ENCODE data around the gene POLD4. TPM values are rescaled to one million over a fixed set of nuclear protein-coding genes. Genes with fewer than 3 reads are reported as not detected.

The POLD4 gene
- total RNA-seq, 1 experiment from 2014 or later, result 19.5 TPM

- Histone ChIP-seq H4K20me1 (ENCODE audit: control insufficient read depth, insufficient read depth, insufficient read length) (no peaks in the 10 kb centered on the region), H3K79me1 (ENCODE audit: insufficient read depth, low read depth, low read length, poor library complexity, severe bottlenecking) (no peaks in the 10 kb centered on the region), H3K9me3 (ENCODE audit: control insufficient read depth, low read depth, low read length) (no peaks in the 10 kb centered on the region), H2BK12ac (ENCODE audit: insufficient read length, low read depth, low read length) (no peak overlapping the region), H3K79me2 (ENCODE audit: insufficient read depth, low read length) (no peaks in the 10 kb centered on the region), H2BK5ac (ENCODE audit: insufficient read length, low read length) (no peak overlapping the region), H3K9ac (ENCODE audit: extremely low read depth, insufficient read length, low read length) (no peak overlapping the region), H2BK20ac (ENCODE audit: low read depth, low read length, poor library complexity, severe bottlenecking) (no peak overlapping the region), H4K8ac (replicated peaks; ENCODE audit: insufficient read length, low read depth, low read length) (no peak overlapping the region), H4K91ac (ENCODE audit: insufficient read length, low read depth, low read length) (no peak overlapping the region), H3K56ac (ENCODE audit: insufficient read length, low read depth, low read length) (no peak overlapping the region), H3K18ac (ENCODE audit: insufficient read length, low read depth, low read length) (no peak overlapping the region), H3K23me2 (ENCODE audit: insufficient read length, low read depth, low read length, poor library complexity, severe bottlenecking) (peaks cover 9% of the 10 kb centered on the region), H3K4me2 (ENCODE audit: insufficient read depth, insufficient read length, low read length) (no peak overlapping the region), H2AFZ (ENCODE audit: low read length) (no peak overlapping the region), H2BK120ac (ENCODE audit: low read depth, low read length, poor library complexity, severe bottlenecking) (no peak overlapping the region), H3K27ac (ENCODE audit: insufficient read length, low read depth, low read length) (no peak overlapping the region), H3T11ph (ENCODE audit: low read length) (no peak overlapping the region), H3K4me1 (ENCODE audit: insufficient read depth, low read length) (no peaks in the 10 kb centered on the region), H2BK15ac (ENCODE audit: low read depth, low read length) (no peak overlapping the region), H3K23ac (ENCODE audit: insufficient read length, low read depth, low read length) (no peak overlapping the region), H3K27me3 (ENCODE audit: insufficient read depth, low read length) (no peaks in the 10 kb centered on the region; the same call in 1 of the 2 replicates), H2AK5ac (ENCODE audit: insufficient read length, low read length) (no peak overlapping the region), H3K4ac (ENCODE audit: low read depth, low read length) (no peak overlapping the region), H4K5ac (ENCODE audit: insufficient read length, low read depth, low read length) (no peak overlapping the region), H3K14ac (ENCODE audit: insufficient read depth, low read length) (no peak overlapping the region)
- DNase-seq, result no peak
- no peak overlapping the region for H3K4me3 Mint-ChIP-seq
- H3K4me1 Mint-ChIP-seq, result peaks cover 29 to 35% of the 10 kb centered on the region in 2 experiments
- no peaks in the 10 kb centered on the region for H3K36me3 Mint-ChIP-seq (ENCODE audit: insufficient read depth in 1 of 3, low read depth in 3 of 3)
- no peaks in the 10 kb centered on the region for H3K9me3 Mint-ChIP-seq
- H3K27me3 Mint-ChIP-seq (ENCODE audit: low read depth), result peaks cover 39% of the 10 kb centered on the region
- H3K27ac Mint-ChIP-seq, result no peak overlapping the region
- WGBS (ENCODE audit: extremely low coverage, insufficient read length, low lambda C conversion rate), result 100% methylated on average over 1 of the region's 12 CpGs
- no peak for TF ChIP-seq CTCF (conservative IDR thresholded peaks at IDR 0.05)
These were observed 4.7 kb upstream of the POLD4 start for GRCh38 chr11:67357831-67358670.

All from H9 (cell line).